Lower lobe of right lung (tissue), 2 donors: ENCODE data around the gene KRTAP2-4. TPM values are rescaled to one million over a fixed set of nuclear protein-coding genes. Genes with fewer than 3 reads are reported as not detected.

Source experiments
- ATAC-seq, 2 donors: fragments of 200-7000 bp; cut with Tn5 transposase; one replicate each; pipeline ENCODE4 v1.9.1; 2020 to 2022; ENCODE audit warnings: mild to moderate bottlenecking in 2 of 2, moderate library complexity in 2 of 2
- DNase-seq: peaks from one replicate; pipeline ENCODE4 v3.0.0-alpha.2; 2020
- H3K27ac ChIP-seq: fragments of 200-600 bp; one replicate; pipeline ENCODE4 v1.8.0; 2022
- H3K27me3 ChIP-seq: fragments of 200-600 bp; one replicate; pipeline ENCODE4 v1.8.0; 2022; ENCODE audit warnings: low read depth
- H3K36me3 ChIP-seq: fragments of 200-600 bp; one replicate; pipeline ENCODE4 v1.8.0; 2022; ENCODE audit warnings: mild to moderate bottlenecking
- H3K4me1 ChIP-seq: fragments of 200-600 bp; one replicate; pipeline ENCODE4 v1.8.0; 2022
- H3K4me3 ChIP-seq: fragments of 200-600 bp; one replicate; pipeline ENCODE4 v1.8.0; 2022; ENCODE audit warnings: mild to moderate bottlenecking
- H3K9me3 ChIP-seq: fragments of 200-600 bp; one replicate; pipeline ENCODE4 v1.8.0; 2022
- CTCF ChIP-seq: fragments of 200-600 bp; IDR thresholded peaks from one replicate; pipeline ENCODE4 v1.8.0; 2022; ENCODE audit warnings: antibody characterized with exemption, mild to moderate bottlenecking
- intact Hi-C: fragments of 100-400 bp; cut with DNase I; formaldehyde crosslinking; loops from one replicate; pipeline ENCODE4 v1.11.0; 2022
- total RNA-seq: library from RNA; stranded (reverse); fragmentation: NEBNext Ultra II Directional; extraction: Animal tissue kit (Norgen Biotek cat#: 25700); gene quantifications from one replicate; pipeline ENCODE4 v1.2.1, GENCODE V29; 2021
- donor health status: DM: no; HTN: yes; CAD: no; lungs with severe emphysema.

The KRTAP2-4 gene
- total RNA-seq, 1 donor from 2014 or later = not detected

- Histone ChIP-seq H3K4me3 (no peak overlapping the region), H3K27me3 (no peaks in the 10 kb centered on the region), H3K27ac (no peak overlapping the region), H3K4me1 (no peaks in the 10 kb centered on the region), H3K36me3 (no peaks in the 10 kb centered on the region), H3K9me3 (no peaks in the 10 kb centered on the region)
- ATAC-seq (no peak), DNase-seq (no peak)
- intact Hi-C loops = no loop called here
- TF ChIP-seq CTCF = no peak
These were observed 45.3 kb downstream of the KRTAP2-4 start for GRCh38 chr17:41020336-41020735.

GRCh38 chr17:41019415-41019814, 46.3 kb downstream of the KRTAP2-4 start:
- no peak for ATAC-seq
- no peaks in the 10 kb centered on the region for H3K27me3 ChIP-seq
- no peak overlapping the region for H3K4me3 ChIP-seq
- intact Hi-C loops = no loop called here
- no peaks in the 10 kb centered on the region for H3K4me1 ChIP-seq
- no peaks in the 10 kb centered on the region for H3K9me3 ChIP-seq
- H3K27ac ChIP-seq = no peak overlapping the region
- TF ChIP-seq CTCF = no peak
- DNase-seq = no peak
- no peaks in the 10 kb centered on the region for H3K36me3 ChIP-seq

- no peak for ATAC-seq
- Histone ChIP-seq H3K9me3 (no peaks in the 10 kb centered on the region), H3K27me3 (no peaks in the 10 kb centered on the region), H3K36me3 (no peaks in the 10 kb centered on the region), H3K4me3 (no peak overlapping the region), H3K27ac (no peak overlapping the region), H3K4me1 (no peaks in the 10 kb centered on the region)
- intact Hi-C loops = no loop called here
- DNase-seq = no peak
- TF ChIP-seq CTCF = no peak
These were observed 47.1 kb downstream of the KRTAP2-4 start for GRCh38 chr17:41018541-41018940.

- DNase-seq (no peak), ATAC-seq (no peak)
- no peak overlapping the region for H3K27ac ChIP-seq
- H3K36me3 ChIP-seq = no peaks in the 10 kb centered on the region
- no peaks in the 10 kb centered on the region for H3K9me3 ChIP-seq
- no peak for TF ChIP-seq CTCF
- H3K4me3 ChIP-seq = no peak overlapping the region
- intact Hi-C loops = no loop called here
- H3K4me1 ChIP-seq = no peaks in the 10 kb centered on the region
- no peaks in the 10 kb centered on the region for H3K27me3 ChIP-seq
These were observed 49.0 kb downstream of the KRTAP2-4 start for GRCh38 chr17:41016578-41017215.

- ATAC-seq = no peak
- no peaks in the 10 kb centered on the region for H3K4me1 ChIP-seq
- no peak for TF ChIP-seq CTCF
- no peaks in the 10 kb centered on the region for H3K9me3 ChIP-seq
- no peak overlapping the region for H3K27ac ChIP-seq
- no peak for DNase-seq
- H3K27me3 ChIP-seq = no peaks in the 10 kb centered on the region
- H3K4me3 ChIP-seq = no peak overlapping the region
- intact Hi-C loops = no loop called here
- no peaks in the 10 kb centered on the region for H3K36me3 ChIP-seq
These were observed 50.2 kb downstream of the KRTAP2-4 start for GRCh38 chr17:41015454-41015853.

Other genes with a start within 250 kb of the KRTAP2-4 start
- gene KRT10, start 243.3 kb downstream of the KRTAP2-4 start, total RNA-seq = 31.7 TPM
- not detected for gene KRT12, start 198.7 kb downstream of the KRTAP2-4 start, total RNA-seq
- gene KRT20, start 180.6 kb downstream of the KRTAP2-4 start, total RNA-seq = not detected
- 1.9 TPM for gene KRT23, start 128.2 kb downstream of the KRTAP2-4 start, total RNA-seq
- 0.59 TPM for gene KRT39, start 98.9 kb downstream of the KRTAP2-4 start, total RNA-seq
- gene KRT40, start 81.6 kb downstream of the KRTAP2-4 start, total RNA-seq = 0.27 TPM
- gene KRTAP3-3, start 71.7 kb downstream of the KRTAP2-4 start, total RNA-seq = not detected
- not detected for gene KRTAP3-2, start 66.0 kb downstream of the KRTAP2-4 start, total RNA-seq
- gene KRTAP3-1, start 56.8 kb downstream of the KRTAP2-4 start, total RNA-seq = not detected
- not detected for gene KRTAP1-5, start 38.7 kb downstream of the KRTAP2-4 start, total RNA-seq
- not detected for gene KRTAP1-4, start 35.7 kb downstream of the KRTAP2-4 start, total RNA-seq
- not detected for gene KRTAP1-3, start 31.0 kb downstream of the KRTAP2-4 start, total RNA-seq
- not detected for gene KRTAP1-1, start 24.4 kb downstream of the KRTAP2-4 start, total RNA-seq
- not detected for gene KRTAP2-1, start 18.6 kb downstream of the KRTAP2-4 start, total RNA-seq
- gene KRTAP2-2, start 10.6 kb downstream of the KRTAP2-4 start, total RNA-seq = not detected
- not detected for gene KRTAP2-3, start 5.8 kb downstream of the KRTAP2-4 start, total RNA-seq
- not detected for gene KRTAP4-7, start 18.3 kb upstream of the KRTAP2-4 start, total RNA-seq
- gene KRTAP4-8, start 32.3 kb upstream of the KRTAP2-4 start, total RNA-seq = not detected
- not detected for gene KRTAP4-16, start 36.3 kb upstream of the KRTAP2-4 start, total RNA-seq
- not detected for gene KRTAP4-9, start 39.5 kb upstream of the KRTAP2-4 start, total RNA-seq
- gene KRTAP4-11, start 52.5 kb upstream of the KRTAP2-4 start, total RNA-seq = not detected
- gene KRTAP4-12, start 58.3 kb upstream of the KRTAP2-4 start, total RNA-seq = not detected
- gene KRTAP4-6, start 74.7 kb upstream of the KRTAP2-4 start, total RNA-seq = not detected
- gene KRTAP4-5, start 83.9 kb upstream of the KRTAP2-4 start, total RNA-seq = not detected
- not detected for gene KRTAP4-4, start 94.9 kb upstream of the KRTAP2-4 start, total RNA-seq
- gene KRTAP4-3, start 102.3 kb upstream of the KRTAP2-4 start, total RNA-seq = not detected
- not detected for gene KRTAP4-2, start 112.3 kb upstream of the KRTAP2-4 start, total RNA-seq
- not detected for gene KRTAP4-1, start 119.0 kb upstream of the KRTAP2-4 start, total RNA-seq
- not detected for gene KRTAP9-1, start 124.0 kb upstream of the KRTAP2-4 start, total RNA-seq
- gene KRTAP9-2, start 160.8 kb upstream of the KRTAP2-4 start, total RNA-seq = not detected
- not detected for gene KRTAP9-3, start 166.6 kb upstream of the KRTAP2-4 start, total RNA-seq
- gene KRTAP9-8, start 172.1 kb upstream of the KRTAP2-4 start, total RNA-seq = not detected
- gene KRTAP9-4, start 183.8 kb upstream of the KRTAP2-4 start, total RNA-seq = not detected
- gene KRTAP9-9, start 189.5 kb upstream of the KRTAP2-4 start, total RNA-seq = not detected
- not detected for gene KRTAP9-6, start 199.5 kb upstream of the KRTAP2-4 start, total RNA-seq
- not detected for gene KRTAP9-7, start 209.8 kb upstream of the KRTAP2-4 start, total RNA-seq
- gene KRTAP29-1, start 237.0 kb upstream of the KRTAP2-4 start, total RNA-seq = not detected
- not detected for gene KRTAP16-1, start 243.4 kb upstream of the KRTAP2-4 start, total RNA-seq
- gene KRTAP17-1, start 249.8 kb upstream of the KRTAP2-4 start, total RNA-seq = not detected